Left lung (tissue), 10 donors: ENCODE data around the gene LINC01488. TPM values are rescaled to one million over a fixed set of nuclear protein-coding genes. Genes with fewer than 3 reads are reported as not detected.

Source experiments
- ATAC-seq: fragments of 200-7000 bp; cut with Tn5 transposase; one replicate; pipeline ENCODE4 v1.9.1; 2020; ENCODE audit warnings: moderate library complexity
- DNase-seq, 4 donors: peaks; one replicate each; pipeline ENCODE4 v3.0.0-alpha.2; 2013 to 2020
- H3K27ac ChIP-seq, 2 donors: fragments of 200-600 bp; sonication (generic) in 1 of 2; one replicate each; pipeline versions ENCODE4 v1.5.0 to v1.8.0; 2020 to 2021
- H3K27me3 ChIP-seq, 2 donors: fragments of 200-600 bp; sonication (generic) in 1 of 2; one replicate each; pipeline versions ENCODE4 v1.5.0 to v1.8.0; 2020 to 2021
- H3K36me3 ChIP-seq, 2 donors: fragments of 200-600 bp; sonication (generic) in 1 of 2; one replicate each; pipeline versions ENCODE4 v1.5.0 to v1.8.0; 2020 to 2021
- H3K4me1 ChIP-seq, 2 donors: fragments of 200-600 bp; one replicate each; pipeline ENCODE4 v1.8.0; 2021
- H3K4me3 ChIP-seq, 2 donors: fragments of 200-600 bp; sonication (generic) in 1 of 2; one replicate each; pipeline versions ENCODE4 v1.5.0 to v1.8.0; 2020 to 2021; ENCODE audit warnings: mild to moderate bottlenecking in 1 of 2
- H3K9me3 ChIP-seq, 2 donors: fragments of 200-600 bp; sonication (generic) in 1 of 2; one replicate each; pipeline versions ENCODE4 v1.5.0 to v1.8.0; 2020 to 2021
- intact Hi-C, 2 donors: fragments of 100-400 bp; cut with DNase I; formaldehyde crosslinking; loops; one replicate each; pipeline versions ENCODE4 v1.11.2 to v1.14.2; 2022
- polyA plus RNA-seq, 6 donors: library from polyadenylated mRNA; unstranded; fragments of 120-200 nt; gene quantifications; one replicate each; pipeline ENCODE4 v1.2.1, GENCODE V29; 2013; ENCODE audit not compliant: insufficient read length in 6 of 6
- total RNA-seq, 2 donors: library from RNA; stranded (reverse); fragmentation: NEBNext Ultra II Directional; extraction: Animal tissue kit (Norgen Biotek cat#: 25700); gene quantifications; one replicate each; pipeline ENCODE4 v1.2.1, GENCODE V29; 2021
- TF ChIP-seq, protein P1 (sequence below), 2 donors: fragments of 200-600 bp; sonication (generic) in 1 of 2; IDR thresholded peaks; one replicate each; pipeline versions ENCODE4 v1.5.0 to v1.8.0; 2021; ENCODE audit warnings: antibody characterized with exemption in 2 of 2
- donor health status: DM: no; HTN: yes; CAD: no.
- donor health status: DM: no; HTN: no; CAD: no.

LINC01488 gene
- total and polyA plus RNA-seq, 8 donors, result 0.04 to 0.12 (median 0.07) TPM; not detected in 2

- intact Hi-C loops, result no loop called here
- ATAC-seq, result peak; percentile 53
Observed at GRCh38 chr11:69540118-69541000, 58.9 kb downstream of the LINC01488 start.

GRCh38 chr11:69541001-69541285 lies 59.5 kb downstream of the LINC01488 start:
- no peaks in the 10 kb centered on the region for H3K9me3 ChIP-seq
- intact Hi-C loops, result no loop called here
- no peak for ATAC-seq
- H3K4me1 ChIP-seq, result peaks cover 12 to 27% of the 10 kb centered on the region in 2 donors
- no peaks in the 10 kb centered on the region for H3K27me3 ChIP-seq
- DNase-seq, result no peak
- peak overlapping the region in 1 of 2 donors; percentile 87 for H3K27ac ChIP-seq
- TF ChIP-seq, protein P1, sequence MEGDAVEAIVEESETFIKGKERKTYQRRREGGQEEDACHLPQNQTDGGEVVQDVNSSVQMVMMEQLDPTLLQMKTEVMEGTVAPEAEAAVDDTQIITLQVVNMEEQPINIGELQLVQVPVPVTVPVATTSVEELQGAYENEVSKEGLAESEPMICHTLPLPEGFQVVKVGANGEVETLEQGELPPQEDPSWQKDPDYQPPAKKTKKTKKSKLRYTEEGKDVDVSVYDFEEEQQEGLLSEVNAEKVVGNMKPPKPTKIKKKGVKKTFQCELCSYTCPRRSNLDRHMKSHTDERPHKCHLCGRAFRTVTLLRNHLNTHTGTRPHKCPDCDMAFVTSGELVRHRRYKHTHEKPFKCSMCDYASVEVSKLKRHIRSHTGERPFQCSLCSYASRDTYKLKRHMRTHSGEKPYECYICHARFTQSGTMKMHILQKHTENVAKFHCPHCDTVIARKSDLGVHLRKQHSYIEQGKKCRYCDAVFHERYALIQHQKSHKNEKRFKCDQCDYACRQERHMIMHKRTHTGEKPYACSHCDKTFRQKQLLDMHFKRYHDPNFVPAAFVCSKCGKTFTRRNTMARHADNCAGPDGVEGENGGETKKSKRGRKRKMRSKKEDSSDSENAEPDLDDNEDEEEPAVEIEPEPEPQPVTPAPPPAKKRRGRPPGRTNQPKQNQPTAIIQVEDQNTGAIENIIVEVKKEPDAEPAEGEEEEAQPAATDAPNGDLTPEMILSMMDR (IDR thresholded peaks at IDR 0.05), result no peak
- H3K4me3 ChIP-seq, result no peak overlapping the region
- H3K36me3 ChIP-seq, result no peaks in the 10 kb centered on the region

More at GRCh38 chr11:69540118-69541000, 58.9 kb downstream of the LINC01488 start:
- DNase-seq, result peak in 1 of 4 donors; percentile 80
- TF ChIP-seq, protein P1 (IDR thresholded peaks at IDR 0.05), result peak; percentile 12 to 27
- Histone ChIP-seq H3K27me3 (no peaks in the 10 kb centered on the region), H3K9me3 (no peaks in the 10 kb centered on the region), H3K4me1 (peaks cover 12 to 27% of the 10 kb centered on the region in 2 donors), H3K4me3 (no peak overlapping the region), H3K36me3 (no peaks in the 10 kb centered on the region), H3K27ac (peak overlapping the region; percentile 77 to 87)

- Histone ChIP-seq H3K4me1 (peaks cover 12 to 27% of the 10 kb centered on the region in 2 donors), H3K9me3 (no peaks in the 10 kb centered on the region), H3K27me3 (no peaks in the 10 kb centered on the region), H3K27ac (peak overlapping the region; percentile 43 to 87), H3K4me3 (no peak overlapping the region), H3K36me3 (no peaks in the 10 kb centered on the region)
- intact Hi-C loops, result no loop called here
- peak; percentile 67 for ATAC-seq
- TF ChIP-seq, protein P1 (IDR thresholded peaks at IDR 0.05), result no peak
- peak in 2 of 4 donors; percentile 48 to 57 for DNase-seq
Observed at GRCh38 chr11:69541501-69542313, 60.2 kb downstream of the LINC01488 start.

DNA sequence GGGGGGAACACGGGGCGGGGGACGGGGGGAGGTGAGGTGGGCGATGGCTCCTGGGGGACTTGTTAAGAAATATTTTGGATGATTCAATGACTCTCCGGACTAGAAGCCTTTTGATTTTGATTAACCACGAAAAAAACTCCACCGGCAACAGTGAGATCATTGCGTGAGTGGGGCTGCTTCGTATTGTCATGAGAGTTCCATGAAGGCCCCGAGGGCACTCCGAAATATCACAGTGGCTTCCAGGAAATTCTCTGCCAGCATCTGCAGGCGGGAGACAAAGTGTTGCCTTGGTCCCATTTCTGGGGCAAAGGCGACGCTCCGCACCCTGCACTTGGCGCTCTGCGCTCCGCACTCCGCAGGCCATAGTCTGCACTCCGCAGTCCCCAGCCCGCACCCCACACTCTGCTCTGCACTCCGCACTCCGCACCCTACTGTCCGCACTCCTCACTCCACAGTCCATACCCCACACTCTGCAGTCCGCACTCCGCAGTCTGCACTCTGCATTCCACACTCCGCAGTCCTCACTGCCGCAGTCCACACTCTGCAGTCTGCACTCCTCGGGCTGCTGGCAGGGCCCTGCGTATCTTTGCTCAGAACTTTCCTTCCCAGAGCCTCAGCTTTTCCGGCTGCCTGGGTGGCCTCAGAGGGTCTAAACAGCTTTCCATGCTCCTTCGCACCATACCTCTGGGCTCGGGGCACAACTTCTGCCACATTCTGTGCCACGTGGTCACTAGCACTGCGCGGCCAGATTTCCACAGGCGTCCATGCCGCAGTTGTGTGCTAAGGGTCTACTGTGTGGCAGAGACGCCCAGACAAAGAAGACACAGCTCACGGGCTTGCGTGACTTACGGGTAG lies 61.1 kb downstream of the LINC01488 start:
- H3K36me3 ChIP-seq, result no peaks in the 10 kb centered on the region
- H3K4me3 ChIP-seq, result no peak overlapping the region
- no peaks in the 10 kb centered on the region for H3K9me3 ChIP-seq
- H3K27me3 ChIP-seq, result no peaks in the 10 kb centered on the region
- H3K4me1 ChIP-seq, result peaks cover 12 to 27% of the 10 kb centered on the region in 2 donors
- DNase-seq (no peak), ATAC-seq (no peak)
- intact Hi-C loops, result no loop called here
- TF ChIP-seq, protein P1 (IDR thresholded peaks at IDR 0.05), result no peak
- H3K27ac ChIP-seq, result no peak overlapping the region

Other genes with a start within 250 kb of the LINC01488 start
- gene MYEOV, start 187.5 kb upstream of the LINC01488 start, total RNA-seq, result under 1 TPM; 0.47 to 0.85 TPM
- gene MYEOV, start 187.5 kb upstream of the LINC01488 start, polyA plus RNA-seq, result under 1 TPM in 5 of 6 donors, not detected in 1; 0.31 to 0.77 (median 0.44) TPM
- gene CCND1, start 159.5 kb downstream of the LINC01488 start, total RNA-seq, result 100 to 1,000 TPM; 243 to 581 TPM
- 100 to 1,000 TPM; 159 to 321 (median 238) TPM for gene CCND1, start 159.5 kb downstream of the LINC01488 start, polyA plus RNA-seq
- 10 to 100 TPM; 18.0 to 21.6 TPM for gene LTO1, start 193.7 kb downstream of the LINC01488 start, total RNA-seq
- gene LTO1, start 193.7 kb downstream of the LINC01488 start, polyA plus RNA-seq, result 10 to 100 TPM; 24.4 to 45.3 (median 34.0) TPM
- not detected for gene FGF19, start 222.4 kb downstream of the LINC01488 start, total RNA-seq
- gene FGF19, start 222.4 kb downstream of the LINC01488 start, polyA plus RNA-seq, result under 1 TPM in 2 of 6 donors, not detected in 4; 0.06 to 0.08 TPM